GM23248 (cell line): ENCODE data around the gene ISCU. TPM values are rescaled to one million over a fixed set of nuclear protein-coding genes. Genes with fewer than 3 reads are reported as not detected.
A peak's percentile ranks its signal among the peaks of the same experiment; 100 is the strongest.

Experiments
- DNase-seq: peaks from one replicate; pipeline ENCODE4 v3.0.0-alpha.2; 2015
- H2AFZ ChIP-seq: fragments of 200-600 bp; sonication (generic); 2 replicates; pipeline ENCODE4 v1.6.1; 2016; ENCODE audit warnings: antibody characterized with exemption
- H3F3A ChIP-seq: fragments of 200-600 bp; sonication (generic); 2 replicates; pipeline ENCODE4 v1.6.1; 2016; ENCODE audit warnings: mild to moderate bottlenecking, antibody characterized with exemption, mixed run types; ENCODE audit not compliant: insufficient read depth
- H3K27ac ChIP-seq: fragments of 200-600 bp; sonication (generic); 2 replicates; pipeline ENCODE4 v1.5.1; 2016; ENCODE audit warnings: mild to moderate bottlenecking
- H3K27me3 ChIP-seq: fragments of 200-600 bp; sonication (generic); replicated peaks from 2 replicates; pipeline ENCODE4 v1.6.1; 2016; ENCODE audit warnings: mild to moderate bottlenecking; ENCODE audit not compliant: insufficient read depth
- H3K36me3 ChIP-seq: fragments of 200-600 bp; sonication (generic); 2 replicates; pipeline ENCODE4 v1.6.1; 2016; ENCODE audit warnings: low read depth, mild to moderate bottlenecking
- H3K4me1 ChIP-seq: fragments of 200-600 bp; sonication (generic); 2 replicates; pipeline ENCODE4 v1.6.1; 2016; ENCODE audit warnings: mild to moderate bottlenecking; ENCODE audit not compliant: insufficient read depth
- H3K4me2 ChIP-seq: fragments of 200-600 bp; sonication (generic); one replicate; pipeline ENCODE4 v1.6.1; 2016; ENCODE audit warnings: mild to moderate bottlenecking; ENCODE audit not compliant: unreplicated experiment
- H3K4me3 ChIP-seq: fragments of 200-600 bp; sonication (generic); 2 replicates; pipeline ENCODE4 v1.5.1; 2016; ENCODE audit warnings: mild to moderate bottlenecking
- H3K79me2 ChIP-seq: fragments of 200-600 bp; sonication (generic); 2 replicates; pipeline ENCODE4 v1.6.1; 2016; ENCODE audit warnings: mild to moderate bottlenecking; ENCODE audit not compliant: insufficient read depth
- H3K9ac ChIP-seq: fragments of 200-600 bp; sonication (generic); 2 replicates; pipeline ENCODE4 v1.6.1; 2016; ENCODE audit warnings: mild to moderate bottlenecking
- H3K9me2 ChIP-seq: fragments of 200-600 bp; sonication (generic); 2 replicates; pipeline ENCODE4 v1.6.1; 2016; ENCODE audit warnings: mixed run types, mild to moderate bottlenecking, moderate library complexity; ENCODE audit not compliant: insufficient read depth
- H3K9me3 ChIP-seq: fragments of 200-600 bp; sonication (generic); one replicate; pipeline ENCODE4 v1.6.1; 2017; ENCODE audit warnings: low read depth
- H4K20me1 ChIP-seq: fragments of 200-600 bp; sonication (generic); 2 replicates; pipeline ENCODE4 v1.6.0; 2016; ENCODE audit not compliant: insufficient read depth
- EZH2 ChIP-seq: fragments of 200-600 bp; sonication (generic); IDR thresholded peaks from 2 replicates; pipeline ENCODE4 v1.6.1; 2018; ENCODE audit warnings: antibody characterized with exemption, mild to moderate bottlenecking; ENCODE audit not compliant: insufficient read depth, poor library complexity, severe bottlenecking
- EZH2phosphoT487 ChIP-seq: fragments of 200-600 bp; sonication (generic); IDR thresholded peaks from 2 replicates; pipeline ENCODE4 v1.6.1; 2018; ENCODE audit warnings: antibody characterized with exemption, moderate library complexity, mild to moderate bottlenecking, low read depth; ENCODE audit not compliant: insufficient read depth
- WGBS, 2 experiments: methylation state at CpG; one replicate each; pipeline ENCODE4 v1.1.6; 2015 to 2017; ENCODE audit warnings: low lambda C conversion rate in 2 of 2, low coverage in 1 of 2; ENCODE audit errors: missing lambda C conversion rate in 2 of 2; 5-methylcytosine and 5-hydroxymethylcytosine counted together
- in situ Hi-C: fragments of 300-500 bp; cut with MboI; formaldehyde crosslinking; loops from 2 replicates; pipeline ENCODE4 v1.15.0; 2020
- polyA plus RNA-seq: library from polyadenylated mRNA; unstranded; fragments of >200 nt; fragmentation: Nextera tagmentation; extraction: Ambion mirVana; gene quantifications from 2 replicates; pipeline ENCODE4 v1.2.1, GENCODE V29; 2016
- total RNA-seq: library from RNA; depleted of rRNA; stranded (reverse); fragments of >200 nt; shearing (Covaris generic); gene quantifications from 2 replicates; pipeline ENCODE4 v1.2.3, GENCODE V29; 2014

The ISCU gene
- total and polyA plus RNA-seq, 2 experiments from 2014 or later = 159 to 237 TPM

- in situ Hi-C loops = no loop called here
- no peaks in the 10 kb centered on the region for H3K9me2 ChIP-seq
- H3K27me3 ChIP-seq = no peaks in the 10 kb centered on the region
- no peaks in the 10 kb centered on the region for H3K9me3 ChIP-seq
- no peaks in the 10 kb centered on the region for H3K36me3 ChIP-seq
- H4K20me1 ChIP-seq = no peaks in the 10 kb centered on the region
- no peak overlapping the region for H3K4me2 ChIP-seq
- 82 to 84% methylated on average over 5 of the region's 5 CpGs for WGBS, 2 experiments
- H3K79me2 ChIP-seq = no peaks in the 10 kb centered on the region
- H3F3A ChIP-seq = peaks cover 27% of the 10 kb centered on the region
- no peak for TF ChIP-seq EZH2
- no peak for TF ChIP-seq EZH2phosphoT487
- H3K27ac ChIP-seq = no peak overlapping the region
- DNase-seq = no peak
- peaks cover 28% of the 10 kb centered on the region for H3K4me1 ChIP-seq
- no peak overlapping the region for H3K4me3 ChIP-seq
- no peak overlapping the region for H3K9ac ChIP-seq
- no peak overlapping the region for H2AFZ ChIP-seq
Measured at GRCh38 chr12:108608616-108609015, 46.2 kb downstream of the ISCU start.

GRCh38 chr12:108609537-108610335 lies 47.3 kb downstream of the ISCU start:
- in situ Hi-C loops = no loop called here
- Histone ChIP-seq H3K9ac (peak overlapping the region; percentile 31; the same call in 1 of the 2 replicates), H3K4me1 (peaks cover 28% of the 10 kb centered on the region), H3K79me2 (no peaks in the 10 kb centered on the region), H3K9me2 (no peaks in the 10 kb centered on the region), H3K4me3 (no peak overlapping the region), H2AFZ (0 out of 2 replicates have a peak overlapping the region, but pooled peaks have one; percentile 35), H3K4me2 (peak overlapping the region; percentile 40), H3K36me3 (no peaks in the 10 kb centered on the region), H3F3A (peaks cover 27% of the 10 kb centered on the region), H3K9me3 (no peaks in the 10 kb centered on the region), H3K27ac (peak overlapping the region; percentile 42), H3K27me3 (no peaks in the 10 kb centered on the region), H4K20me1 (no peaks in the 10 kb centered on the region)
- peak; percentile 93 for DNase-seq
- no peak for TF ChIP-seq EZH2phosphoT487
- TF ChIP-seq EZH2 = no peak
- 18% methylated on average over 19 to 21 of the region's 21 CpGs for WGBS, 2 experiments

- Histone ChIP-seq H3K27ac (no peak overlapping the region), H3K27me3 (no peaks in the 10 kb centered on the region), H4K20me1 (no peaks in the 10 kb centered on the region), H2AFZ (no peak overlapping the region), H3K79me2 (no peaks in the 10 kb centered on the region), H3K9me2 (no peaks in the 10 kb centered on the region), H3K4me3 (no peak overlapping the region), H3K4me1 (peaks cover 28% of the 10 kb centered on the region), H3K9ac (peak overlapping the region; percentile 31; the same call in 1 of the 2 replicates), H3F3A (peaks cover 27% of the 10 kb centered on the region), H3K36me3 (no peaks in the 10 kb centered on the region), H3K4me2 (peak overlapping the region; percentile 40), H3K9me3 (no peaks in the 10 kb centered on the region)
- no peak for DNase-seq
- in situ Hi-C loops = no loop called here
- TF ChIP-seq EZH2 = no peak
- TF ChIP-seq EZH2phosphoT487 = no peak
- WGBS, 2 experiments = 86 to 91% methylated on average over 8 of the region's 8 CpGs
Measured at GRCh38 chr12:108610336-108610815, 48.0 kb downstream of the ISCU start.

- in situ Hi-C loops = no loop called here
Measured at GRCh38 chr12:108610856-108611605, 48.6 kb downstream of the ISCU start.

More at GRCh38 chr12:108610856-108611605, 48.6 kb downstream of the ISCU start:
- 90 to 91% methylated on average over 15 of the region's 15 CpGs for WGBS, 2 experiments
- Histone ChIP-seq H3K9me3 (no peaks in the 10 kb centered on the region), H3K27me3 (no peaks in the 10 kb centered on the region), H3K4me2 (no peak overlapping the region), H4K20me1 (no peaks in the 10 kb centered on the region), H2AFZ (no peak overlapping the region), H3K36me3 (no peaks in the 10 kb centered on the region), H3K79me2 (no peaks in the 10 kb centered on the region), H3F3A (peaks cover 27% of the 10 kb centered on the region), H3K4me3 (no peak overlapping the region), H3K4me1 (peaks cover 28% of the 10 kb centered on the region), H3K27ac (peak overlapping the region; percentile 78; the same call in 1 of the 2 replicates), H3K9me2 (no peaks in the 10 kb centered on the region), H3K9ac (no peak overlapping the region)
- DNase-seq = no peak
- no peak for TF ChIP-seq EZH2
- TF ChIP-seq EZH2phosphoT487 = no peak
